Body of pancreas (tissue), 4 donors: Measurements from ENCODE around the gene THAP12.

ENCODE experiments used
- POLR2A ChIP-seq, 3 donors: fragments of 450-650 bp; IDR thresholded peaks; one replicate each; pipeline ENCODE4 v1.6.1; 2016; ENCODE audit warnings: antibody characterized with exemption in 3 of 3, mild to moderate bottlenecking in 2 of 3
- TF ChIP-seq, protein P1 (sequence below), 7 experiments: fragments of 450-650 bp in 4 of 7; fragments of 200-600 bp in 3 of 7; sonication (generic) in 3 of 7; IDR thresholded peaks; one replicate each; pipeline ENCODE4 v1.5.1; 2016 to 2019; ENCODE audit warnings: antibody characterized with exemption in 7 of 7

DNA sequence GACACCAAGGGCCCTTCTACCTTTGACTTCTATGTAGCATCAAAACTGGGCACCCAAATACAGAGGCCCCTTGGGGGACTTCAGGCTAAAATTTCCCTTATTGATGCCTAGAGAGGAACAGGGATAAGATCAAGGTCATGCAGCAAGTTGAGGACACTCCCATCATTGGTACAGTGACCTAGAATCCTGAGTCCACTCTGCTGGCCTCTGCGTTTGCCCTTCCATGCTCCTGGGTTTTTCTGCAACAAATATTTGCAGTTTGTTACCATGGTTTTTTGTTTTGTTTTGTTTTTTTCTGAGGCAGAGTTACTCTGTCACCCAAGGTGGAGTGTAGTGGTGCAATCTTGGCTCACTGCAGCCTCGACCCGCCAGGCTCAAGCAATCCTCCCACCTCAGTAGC is 64.2 kb downstream of the THAP12 start:
- TF ChIP-seq, protein P1, sequence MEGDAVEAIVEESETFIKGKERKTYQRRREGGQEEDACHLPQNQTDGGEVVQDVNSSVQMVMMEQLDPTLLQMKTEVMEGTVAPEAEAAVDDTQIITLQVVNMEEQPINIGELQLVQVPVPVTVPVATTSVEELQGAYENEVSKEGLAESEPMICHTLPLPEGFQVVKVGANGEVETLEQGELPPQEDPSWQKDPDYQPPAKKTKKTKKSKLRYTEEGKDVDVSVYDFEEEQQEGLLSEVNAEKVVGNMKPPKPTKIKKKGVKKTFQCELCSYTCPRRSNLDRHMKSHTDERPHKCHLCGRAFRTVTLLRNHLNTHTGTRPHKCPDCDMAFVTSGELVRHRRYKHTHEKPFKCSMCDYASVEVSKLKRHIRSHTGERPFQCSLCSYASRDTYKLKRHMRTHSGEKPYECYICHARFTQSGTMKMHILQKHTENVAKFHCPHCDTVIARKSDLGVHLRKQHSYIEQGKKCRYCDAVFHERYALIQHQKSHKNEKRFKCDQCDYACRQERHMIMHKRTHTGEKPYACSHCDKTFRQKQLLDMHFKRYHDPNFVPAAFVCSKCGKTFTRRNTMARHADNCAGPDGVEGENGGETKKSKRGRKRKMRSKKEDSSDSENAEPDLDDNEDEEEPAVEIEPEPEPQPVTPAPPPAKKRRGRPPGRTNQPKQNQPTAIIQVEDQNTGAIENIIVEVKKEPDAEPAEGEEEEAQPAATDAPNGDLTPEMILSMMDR (IDR thresholded peaks at IDR 0.05), result no peak
- no peak for TF ChIP-seq POLR2A (IDR thresholded peaks at IDR 0.05)
